MG63 (cell line): ENCODE results near the gene SYNE2. TPM values are rescaled to one million over a fixed set of nuclear protein-coding genes. Genes with fewer than 3 reads are reported as not detected.
"Not testable (repeated sequence)": the region's sequence is repeated elsewhere in the genome, so short reads cannot be mapped to it uniquely, and the experiment has no call there.

ENCODE experiments used
- DNase-seq: peaks from one replicate; pipeline ENCODE4 v3.0.0-alpha.2; 2020
- H3K27me3 ChIP-seq: fragments of 250-450 bp; sonication (Bioruptor Pico); 2 replicates; pipeline ENCODE4 v1.5.1; 2020; ENCODE audit warnings: mild to moderate bottlenecking, moderate library complexity
- H3K36me3 ChIP-seq: fragments of 250-450 bp; sonication (Bioruptor Pico); 2 replicates; pipeline ENCODE4 v1.5.1; 2020; ENCODE audit warnings: mild to moderate bottlenecking, moderate library complexity
- H3K4me3 ChIP-seq: fragments of 250-450 bp; sonication (Bioruptor Pico); 2 replicates; pipeline ENCODE4 v1.5.1; 2020; ENCODE audit warnings: mild to moderate bottlenecking, moderate library complexity
- H3K9me3 ChIP-seq: fragments of 250-450 bp; sonication (Bioruptor Pico); 2 replicates; pipeline ENCODE4 v1.5.1; 2020; ENCODE audit warnings: mild to moderate bottlenecking, moderate library complexity
- total RNA-seq: library from RNA; depleted of rRNA; stranded (reverse); fragments of >200 nt; shearing (Covaris generic); gene quantifications from 2 replicates; pipeline ENCODE4 v1.2.3, GENCODE V29; 2014; ENCODE audit warnings: low replicate concordance

The SYNE2 gene
- total RNA-seq, 1 experiment from 2014 or later = 2.6 TPM

DNA sequence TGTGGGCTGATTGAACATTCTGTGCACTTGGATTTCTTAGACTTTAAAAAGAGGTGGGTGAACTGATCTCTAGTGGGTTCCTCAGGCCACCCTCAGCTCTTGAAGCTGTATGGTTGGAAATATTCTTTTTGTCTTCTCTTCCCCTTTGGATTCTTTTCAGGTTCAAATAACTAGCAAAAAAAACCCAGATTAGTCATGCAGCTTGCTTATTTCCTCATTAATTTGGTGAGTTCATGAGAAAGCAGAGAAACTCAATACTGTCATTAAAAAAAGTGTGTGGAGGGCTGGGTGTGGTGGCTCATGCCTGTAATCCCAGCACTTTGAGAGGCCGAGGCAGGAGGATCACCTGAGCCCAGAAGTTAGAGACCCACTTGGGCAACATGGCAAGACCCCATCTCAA is 258.0 kb downstream of the SYNE2 start:
- DNase-seq = no peak

DNA sequence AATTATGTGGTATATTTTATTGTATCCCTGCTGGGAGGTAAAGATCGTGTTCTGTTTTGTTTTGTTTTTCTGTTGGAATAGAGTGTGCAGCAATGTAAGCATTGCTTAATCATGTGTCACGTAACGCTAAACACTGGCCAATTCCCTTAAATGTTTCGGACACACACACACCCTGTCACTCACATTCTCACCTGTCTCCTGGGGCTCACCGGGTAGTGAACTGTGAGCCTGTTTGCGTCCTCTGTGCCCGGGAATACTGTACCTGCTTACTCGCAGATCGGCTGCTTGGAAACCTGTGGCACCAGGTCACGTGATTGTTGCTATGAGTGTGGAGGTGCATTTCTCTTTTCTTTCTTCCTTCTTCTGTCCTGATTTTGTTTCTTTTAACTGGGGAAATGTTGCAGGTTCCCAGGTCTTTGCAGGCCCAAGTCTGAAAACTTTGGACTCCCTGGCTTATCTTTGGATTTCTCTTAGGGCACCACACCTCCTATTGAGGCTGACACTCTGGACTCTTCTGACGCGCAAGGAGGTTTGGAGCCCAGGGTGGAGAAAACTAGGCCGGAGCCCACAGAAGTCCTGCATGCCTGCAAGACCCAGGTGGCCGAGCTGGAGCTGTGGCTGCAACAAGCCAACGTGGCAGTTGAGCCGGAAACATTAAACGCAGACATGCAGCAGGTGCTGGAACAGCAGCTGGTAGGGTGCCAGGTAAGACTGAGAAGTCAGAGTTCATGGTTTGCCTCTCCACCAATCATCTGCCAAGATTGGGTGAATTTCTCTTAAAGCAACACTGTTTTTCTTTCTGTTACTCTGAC is 260.3 kb downstream of the SYNE2 start:
- Histone ChIP-seq H3K27me3 (no peaks in the 10 kb centered on the region), H3K36me3 (no peaks in the 10 kb centered on the region), H3K9me3 (no peaks in the 10 kb centered on the region), H3K4me3 (no peak overlapping the region)
- DNase-seq = no peak

More for the DNA sequence above, 258.0 kb downstream of the SYNE2 start:
- no peaks in the 10 kb centered on the region for H3K9me3 ChIP-seq
- H3K36me3 ChIP-seq = no peaks in the 10 kb centered on the region
- H3K4me3 ChIP-seq = no peak overlapping the region
- no peaks in the 10 kb centered on the region for H3K27me3 ChIP-seq

DNA sequence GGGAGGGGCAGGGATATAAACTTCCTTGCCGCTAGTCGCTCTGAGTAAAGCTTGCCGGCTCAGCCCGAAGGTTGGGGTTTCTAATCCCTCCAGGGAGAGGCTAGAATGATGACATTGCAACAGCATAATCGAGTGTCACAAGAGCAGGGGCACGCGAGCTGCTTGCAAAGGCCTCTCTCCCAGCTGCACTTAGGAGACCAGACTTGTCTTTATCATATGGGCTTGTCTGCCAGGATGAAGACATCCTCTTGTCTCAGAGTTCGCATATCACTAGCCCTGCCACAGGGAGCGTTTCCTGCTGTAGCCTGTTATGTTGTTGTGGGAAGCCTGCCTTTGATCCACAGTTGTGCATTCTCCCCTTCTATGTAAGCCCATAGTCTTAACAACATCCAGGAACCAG is 261.4 kb downstream of the SYNE2 start:
- Histone ChIP-seq H3K4me3 (no peak overlapping the region), H3K9me3 (no peaks in the 10 kb centered on the region), H3K27me3 (no peaks in the 10 kb centered on the region), H3K36me3 (no peaks in the 10 kb centered on the region)
- no peak for DNase-seq

DNA sequence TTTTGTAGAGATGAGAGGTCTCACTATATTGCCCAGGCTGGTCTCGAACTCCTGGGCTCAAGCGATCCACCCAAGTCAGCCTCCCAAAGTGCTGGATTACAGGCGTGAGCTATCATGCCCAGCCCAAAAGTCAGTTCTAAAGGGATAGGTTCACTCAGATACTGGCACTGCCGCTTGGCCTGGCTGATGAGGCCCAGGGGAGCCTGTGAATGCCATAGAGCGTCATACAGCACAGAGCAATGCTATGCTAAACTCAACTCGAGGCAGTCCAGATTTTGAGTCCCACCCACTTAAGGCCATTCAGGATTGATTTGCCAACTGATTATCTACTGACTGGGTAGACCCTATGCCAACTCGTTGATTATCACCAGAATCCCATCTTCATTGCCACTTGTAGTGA is 262.0 kb downstream of the SYNE2 start:
- no peak for DNase-seq
- no peaks in the 10 kb centered on the region for H3K9me3 ChIP-seq
- H3K4me3 ChIP-seq = no peak overlapping the region
- no peaks in the 10 kb centered on the region for H3K27me3 ChIP-seq
- H3K36me3 ChIP-seq = no peaks in the 10 kb centered on the region

DNA sequence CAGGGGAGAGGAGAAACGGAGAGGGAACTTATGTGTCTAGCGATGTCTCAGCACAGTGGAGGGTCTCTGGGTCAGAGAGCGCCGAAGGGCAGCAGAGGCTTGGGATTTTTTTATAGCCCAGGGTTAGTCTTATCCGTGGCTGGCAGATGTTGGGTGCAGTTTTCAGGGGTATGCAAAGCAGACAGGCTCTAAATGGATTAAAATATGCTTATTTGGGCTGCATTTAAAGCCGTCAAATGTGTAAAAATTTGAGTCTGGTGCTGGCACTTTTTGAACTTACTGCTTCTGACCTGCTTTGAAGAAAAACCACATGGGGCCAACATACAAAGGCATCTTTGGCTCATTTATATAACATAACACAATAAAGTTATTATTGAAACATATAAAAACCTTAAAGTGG is 262.6 kb downstream of the SYNE2 start:
- no peak overlapping the region for H3K4me3 ChIP-seq
- no peaks in the 10 kb centered on the region for H3K36me3 ChIP-seq
- H3K9me3 ChIP-seq = no peaks in the 10 kb centered on the region
- H3K27me3 ChIP-seq = no peaks in the 10 kb centered on the region
- DNase-seq = no peak

DNA sequence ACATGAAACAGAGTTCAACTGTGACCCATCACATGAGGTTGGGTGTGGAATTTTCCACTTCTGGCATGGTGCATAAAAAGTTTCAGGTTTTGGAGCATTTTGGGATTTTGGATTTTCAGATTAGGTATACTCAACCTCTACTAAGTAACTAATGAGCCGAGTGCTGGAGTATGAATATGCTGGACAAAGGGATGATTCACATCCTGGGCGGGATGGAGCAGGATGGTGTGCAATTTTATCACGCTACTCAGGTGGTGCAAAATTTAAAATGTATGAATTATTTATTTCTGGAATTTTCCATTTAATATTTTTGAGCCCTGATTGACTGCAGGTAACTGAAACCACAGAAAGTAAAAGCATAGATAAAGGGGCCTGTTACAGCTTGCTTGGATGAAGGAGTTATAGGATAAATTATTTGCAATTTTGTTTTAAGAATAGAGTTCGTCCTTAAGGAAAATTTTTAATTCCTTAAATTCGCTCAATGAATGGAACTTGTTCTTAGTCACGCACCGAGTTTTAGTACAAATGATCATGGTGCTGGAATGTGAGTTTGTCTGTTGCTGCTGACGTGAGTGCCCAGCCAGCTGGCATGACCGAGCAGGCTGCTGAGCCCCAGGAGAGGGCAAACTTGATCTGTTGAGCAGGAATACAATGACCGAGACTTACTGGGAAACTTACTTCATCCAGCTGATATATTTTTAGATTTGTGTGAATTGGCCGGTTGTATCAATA is 265.0 kb downstream of the SYNE2 start:
- Histone ChIP-seq H3K4me3 (no peak overlapping the region), H3K9me3 (no peaks in the 10 kb centered on the region), H3K36me3 (no peaks in the 10 kb centered on the region), H3K27me3 (no peaks in the 10 kb centered on the region)
- peak; percentile 84 for DNase-seq

DNA sequence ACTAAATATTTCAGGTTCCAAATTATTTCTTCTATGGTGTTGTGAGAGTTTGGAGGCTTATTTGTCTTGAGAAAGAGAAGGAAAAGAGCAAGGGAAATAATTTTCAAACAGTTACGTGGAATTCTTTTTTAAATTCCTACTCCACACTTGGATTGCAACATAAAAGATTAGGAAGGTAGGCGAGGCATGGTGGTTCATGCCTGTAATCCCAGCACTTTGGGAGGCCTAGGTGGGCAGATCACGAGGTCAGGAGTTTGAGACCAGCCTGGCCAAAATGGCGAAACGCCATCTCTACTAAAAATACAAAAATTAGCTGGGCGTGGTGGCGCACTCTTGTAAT is 265.6 kb downstream of the SYNE2 start:
- not testable (repeated sequence) for DNase-seq, H3K9me3 ChIP-seq, H3K36me3 ChIP-seq, H3K27me3 ChIP-seq, H3K4me3 ChIP-seq

DNA sequence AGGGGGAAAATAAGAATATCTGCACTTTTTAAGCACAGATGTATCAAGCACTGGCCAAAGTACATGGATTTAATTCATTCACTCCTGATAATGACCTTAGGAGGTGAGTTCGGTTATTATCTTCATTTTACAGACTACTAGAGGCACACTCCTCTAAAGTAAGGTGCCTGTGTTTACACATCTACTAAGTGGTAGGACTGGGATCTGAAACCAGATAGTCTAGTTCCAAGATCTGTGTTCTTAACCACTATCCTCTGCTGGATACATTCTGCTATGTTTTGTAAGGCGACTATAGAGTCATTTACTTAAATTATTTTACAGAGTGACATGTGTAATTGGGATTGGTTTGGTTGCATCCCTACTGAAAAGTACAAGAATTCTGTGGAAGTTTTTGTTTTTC is 266.1 kb downstream of the SYNE2 start:
- Histone ChIP-seq H3K27me3 (no peaks in the 10 kb centered on the region), H3K9me3 (no peaks in the 10 kb centered on the region), H3K4me3 (no peak overlapping the region), H3K36me3 (no peaks in the 10 kb centered on the region)
- no peak for DNase-seq

DNA sequence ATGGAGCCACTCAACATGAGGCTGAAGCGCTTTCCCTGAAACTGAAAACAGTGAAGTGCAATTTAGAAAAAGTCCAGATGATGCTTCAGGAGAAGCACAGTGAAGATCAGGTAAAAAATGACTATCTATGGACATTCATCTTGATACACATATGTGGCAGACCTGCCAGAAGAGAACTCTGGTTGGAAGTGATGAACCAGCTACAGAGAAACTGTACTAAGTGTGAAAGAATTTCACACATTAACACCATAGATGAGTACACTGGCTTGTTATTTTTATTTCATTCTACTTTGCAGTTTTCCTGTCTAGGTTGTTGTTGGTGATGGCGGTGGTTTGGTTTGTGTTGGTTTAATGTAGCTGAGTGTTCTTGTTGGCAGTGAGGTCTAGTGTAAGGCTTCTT is 266.7 kb downstream of the SYNE2 start:
- Histone ChIP-seq H3K4me3 (no peak overlapping the region), H3K27me3 (no peaks in the 10 kb centered on the region), H3K36me3 (no peaks in the 10 kb centered on the region), H3K9me3 (no peaks in the 10 kb centered on the region)
- peak; percentile 41 for DNase-seq

DNA sequence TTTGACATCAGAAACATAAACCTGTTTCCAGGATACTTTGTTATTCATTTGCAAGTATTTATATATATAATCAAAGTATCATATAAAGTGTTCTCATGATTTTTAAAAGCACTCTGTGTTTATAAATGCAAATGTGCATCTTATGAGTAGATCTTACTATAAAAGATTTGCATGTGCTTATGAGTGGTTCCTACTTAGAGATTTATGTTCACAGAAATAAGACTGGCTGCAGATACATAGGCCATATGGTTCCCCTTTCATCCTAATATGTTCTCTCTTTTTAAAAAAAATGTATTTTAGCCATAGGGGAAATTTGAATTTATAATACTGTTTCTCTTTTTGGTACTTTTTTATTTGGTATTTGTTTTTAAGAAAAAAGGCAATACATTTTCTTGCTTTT is 267.2 kb downstream of the SYNE2 start:
- no peaks in the 10 kb centered on the region for H3K9me3 ChIP-seq
- DNase-seq = no peak
- H3K4me3 ChIP-seq = no peak overlapping the region
- H3K27me3 ChIP-seq = no peaks in the 10 kb centered on the region
- no peaks in the 10 kb centered on the region for H3K36me3 ChIP-seq

DNA sequence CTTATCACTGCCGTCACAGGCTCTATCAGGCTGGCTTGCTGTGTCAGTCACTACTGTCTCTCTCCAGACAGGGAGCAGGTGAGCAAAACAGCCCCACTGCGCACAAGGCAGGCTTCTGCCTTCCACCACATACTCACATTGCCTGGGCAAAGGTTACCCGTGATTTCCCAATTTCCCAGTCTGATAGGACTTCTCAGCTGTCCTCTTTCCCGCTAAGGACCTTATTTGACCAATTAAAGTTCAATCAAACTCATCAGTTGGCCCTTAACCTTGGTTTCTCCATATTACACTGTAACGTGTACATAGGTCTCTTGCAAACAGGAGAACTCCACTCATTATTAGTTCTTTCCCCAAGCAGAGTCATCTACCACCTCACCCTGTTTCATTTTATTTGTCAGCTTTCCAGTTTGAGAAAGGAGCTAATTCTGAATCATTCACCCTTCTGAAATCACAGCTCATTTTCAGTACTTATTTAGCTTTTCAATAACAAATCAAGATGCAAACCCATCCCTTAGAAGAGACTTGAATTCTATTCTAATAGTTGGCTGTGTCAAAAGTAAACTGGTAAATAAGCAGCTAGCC is 270.5 kb downstream of the SYNE2 start:
- no peaks in the 10 kb centered on the region for H3K9me3 ChIP-seq
- no peaks in the 10 kb centered on the region for H3K27me3 ChIP-seq
- DNase-seq = no peak
- H3K4me3 ChIP-seq = no peak overlapping the region
- no peaks in the 10 kb centered on the region for H3K36me3 ChIP-seq

DNA sequence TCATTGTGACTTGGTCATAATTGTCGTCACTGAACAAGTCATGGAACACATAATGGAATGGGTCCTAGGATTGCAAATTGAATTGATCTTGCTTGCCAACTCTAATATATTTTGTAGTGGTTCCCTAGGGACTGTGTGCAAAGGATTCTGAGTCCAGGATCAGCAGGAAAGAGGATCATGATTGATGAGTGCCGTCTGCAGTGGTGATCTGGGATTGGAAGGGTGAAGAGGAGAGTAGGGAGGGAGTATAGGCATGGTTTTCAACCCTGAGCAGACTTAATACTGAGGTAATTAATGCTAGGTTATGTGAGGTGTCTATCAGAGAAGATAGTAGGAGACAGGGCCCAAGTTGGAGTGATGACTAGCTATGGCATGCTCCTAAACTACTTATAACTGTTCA is 272.5 kb downstream of the SYNE2 start:
- DNase-seq = no peak
- Histone ChIP-seq H3K36me3 (no peaks in the 10 kb centered on the region), H3K9me3 (no peaks in the 10 kb centered on the region), H3K4me3 (no peak overlapping the region), H3K27me3 (no peaks in the 10 kb centered on the region)

DNA sequence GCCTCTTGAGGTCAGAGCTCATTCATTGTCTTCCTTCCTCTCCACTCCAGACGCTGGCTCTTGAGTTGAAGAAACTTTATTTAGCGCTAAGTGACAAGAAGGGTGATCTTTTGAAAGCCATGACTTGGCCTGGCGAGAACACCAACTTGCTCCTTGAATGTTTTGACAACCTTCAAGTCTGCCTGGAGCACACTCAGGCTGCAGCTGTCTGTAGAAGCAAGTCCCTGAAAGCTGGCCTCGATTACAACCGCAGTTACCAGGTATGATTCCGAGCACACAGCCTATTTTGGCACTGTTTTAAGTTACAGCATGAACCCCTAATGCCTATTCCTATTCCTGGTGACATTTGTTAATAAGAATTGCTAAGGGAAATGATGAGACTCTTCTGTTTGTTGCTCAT is 273.7 kb downstream of the SYNE2 start:
- no peaks in the 10 kb centered on the region for H3K9me3 ChIP-seq
- no peaks in the 10 kb centered on the region for H3K36me3 ChIP-seq
- H3K4me3 ChIP-seq = no peak overlapping the region
- no peak for DNase-seq
- H3K27me3 ChIP-seq = no peaks in the 10 kb centered on the region

DNA sequence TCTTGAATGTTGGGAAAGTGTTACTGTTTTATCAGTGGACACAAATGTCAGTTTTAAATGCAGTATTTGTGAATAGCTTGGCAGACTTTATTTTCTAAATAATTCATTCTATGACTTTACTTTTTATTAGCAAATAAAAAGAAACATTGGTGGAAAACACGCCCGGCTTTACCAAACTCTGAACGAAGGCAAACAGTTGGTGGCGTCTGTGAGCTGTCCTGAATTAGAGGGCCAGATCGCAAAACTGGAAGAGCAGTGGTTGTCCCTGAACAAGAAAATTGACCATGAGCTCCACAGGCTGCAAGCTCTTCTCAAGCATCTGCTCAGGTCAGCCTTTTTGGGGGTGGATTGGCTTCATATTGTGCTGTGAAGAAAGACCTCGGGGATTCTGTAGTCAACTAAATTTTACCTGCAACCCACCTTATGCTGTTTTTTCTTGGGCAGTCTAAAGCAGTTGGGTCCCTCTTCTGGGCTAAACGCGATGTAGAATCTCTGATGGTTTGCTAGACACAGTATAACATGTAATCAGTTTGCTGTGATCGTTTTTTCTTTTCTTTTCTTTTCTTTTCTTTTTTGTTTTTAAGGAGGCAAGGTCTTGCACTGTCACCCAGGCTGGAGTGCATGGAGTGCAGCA is 285.0 kb downstream of the SYNE2 start:
- H3K27me3 ChIP-seq = no peaks in the 10 kb centered on the region
- DNase-seq = no peak
- H3K36me3 ChIP-seq = no peaks in the 10 kb centered on the region

DNA sequence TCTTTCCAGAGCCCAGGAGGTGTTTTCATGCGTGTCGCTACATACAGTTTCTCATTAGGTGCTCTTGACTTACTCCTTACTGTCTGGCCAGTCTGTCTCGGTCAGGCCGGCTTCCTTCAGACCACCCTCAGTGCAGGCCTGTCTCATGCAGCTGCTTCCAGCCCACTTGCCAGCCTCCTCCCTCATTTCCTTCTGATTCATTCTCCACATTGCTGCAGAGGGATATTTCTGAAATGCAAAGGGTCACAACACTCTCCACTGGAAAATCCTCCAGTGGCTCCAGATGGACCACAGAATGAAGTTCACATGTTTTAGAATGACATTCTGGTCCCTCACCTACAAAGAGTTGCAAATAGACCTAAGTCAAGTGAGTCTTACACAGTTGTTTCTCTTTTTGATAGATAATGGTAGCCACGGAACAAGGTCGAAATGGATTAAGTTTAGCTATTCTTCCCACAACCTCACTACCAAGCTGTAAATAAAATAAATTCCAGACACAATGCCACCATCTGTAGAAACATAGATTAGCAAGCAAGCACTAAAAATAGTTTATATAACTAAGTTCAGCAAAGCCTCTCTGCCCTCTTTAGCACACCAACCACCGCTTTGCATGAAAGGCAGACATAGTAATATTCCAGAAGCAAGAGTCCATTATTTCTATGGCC is 294.5 kb downstream of the SYNE2 start:
- no peaks in the 10 kb centered on the region for H3K36me3 ChIP-seq
- DNase-seq = no peak
- no peaks in the 10 kb centered on the region for H3K27me3 ChIP-seq
- H3K4me3 ChIP-seq = no peak overlapping the region
- H3K9me3 ChIP-seq = no peaks in the 10 kb centered on the region

More for the DNA sequence above, 285.0 kb downstream of the SYNE2 start:
- Histone ChIP-seq H3K4me3 (no peak overlapping the region), H3K9me3 (no peaks in the 10 kb centered on the region)

DNA sequence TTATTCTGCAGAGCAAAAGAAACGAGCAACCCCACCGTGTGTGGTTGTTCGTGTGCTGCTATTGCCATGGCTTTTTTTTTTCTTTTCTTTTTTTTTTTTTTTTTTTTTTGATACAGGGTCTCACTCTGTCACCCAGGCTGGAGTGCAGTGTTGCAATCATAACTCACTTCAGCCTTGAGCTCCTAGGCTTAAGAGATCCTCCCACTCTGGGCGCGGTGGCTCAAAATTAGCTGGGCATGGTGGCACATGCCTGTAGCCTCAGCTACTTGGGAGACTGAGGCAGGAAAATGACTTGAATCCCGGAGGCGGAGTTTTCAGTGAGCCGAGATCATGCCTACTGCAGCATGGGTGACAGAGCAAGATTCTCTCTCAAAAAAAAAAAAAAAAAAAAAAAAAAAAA is 297.1 kb downstream of the SYNE2 start:
- no peaks in the 10 kb centered on the region for H3K9me3 ChIP-seq
- DNase-seq = no peak
- no peak overlapping the region for H3K4me3 ChIP-seq
- no peaks in the 10 kb centered on the region for H3K27me3 ChIP-seq
- H3K36me3 ChIP-seq = no peaks in the 10 kb centered on the region

DNA sequence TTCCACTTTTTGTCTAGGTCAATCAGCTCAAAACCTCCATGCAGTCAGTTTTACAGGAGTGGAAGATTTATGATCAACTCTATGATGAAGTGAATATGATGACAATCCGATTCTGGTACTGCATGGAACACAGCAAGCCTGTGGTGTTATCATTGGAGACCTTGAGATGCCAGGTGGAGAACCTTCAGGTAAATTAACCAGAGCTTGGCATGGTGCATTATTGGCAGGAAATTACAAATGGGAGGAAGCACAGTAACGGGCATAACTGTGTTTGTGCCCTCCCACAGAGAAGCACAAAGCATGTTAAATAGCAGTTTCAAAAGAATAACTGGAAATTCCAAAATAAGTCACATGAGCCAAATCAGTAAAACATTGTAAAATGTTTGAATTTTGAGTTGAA is 305.8 kb downstream of the SYNE2 start:
- no peaks in the 10 kb centered on the region for H3K36me3 ChIP-seq
- no peaks in the 10 kb centered on the region for H3K9me3 ChIP-seq
- H3K4me3 ChIP-seq = no peak overlapping the region
- no peak for DNase-seq
- no peaks in the 10 kb centered on the region for H3K27me3 ChIP-seq
